MM.1S (cell line): ENCODE data around the gene KCNIP1.

ENCODE experiments used
- CTCF ChIP-seq: fragments of 300-600 bp; sonication (generic); IDR thresholded peaks from 2 replicates; pipeline ENCODE4 v1.5.1; 2016; ENCODE audit warnings: antibody characterized with exemption, low read length, mixed read lengths
- EZH2 ChIP-seq: fragments of 300-600 bp; sonication (generic); optimal IDR thresholded peaks from 2 replicates; pipeline ENCODE3; 2017; ENCODE audit warnings: low read depth, mild to moderate bottlenecking, antibody characterized with exemption, low read length, mixed read lengths

GRCh38 chr5:170590566-170590965, 86.7 kb downstream of the KCNIP1 start:
- no peak for TF ChIP-seq CTCF
- TF ChIP-seq EZH2: no peak
